GM12878 (cell line): ENCODE measurements around the gene KIAA1143. TPM values are rescaled to one million over a fixed set of nuclear protein-coding genes. Genes with fewer than 3 reads are reported as not detected.
A peak's percentile ranks its signal among the peaks of the same experiment; 100 is the strongest.

ENCODE experiments used
- ATAC-seq: fragments of 200-7000 bp; cut with Tn5 transposase; 3 replicates; pipeline ENCODE4 v1.9.1; 2020; ENCODE audit warnings: mild to moderate bottlenecking, moderate library complexity
- BruUV-seq: library from RNA; stranded (reverse); fragments of 400-500 nt; replicated peaks from 2 replicates; lab custom pipeline; 2021; lab: Mats Ljungman, UMichigan
- CTCF ChIA-PET: fragments of 300-600 bp; sonication (Branson Sonifier 250); formaldehyde crosslinking; extraction: SDS; loops from one replicate; lab custom pipeline; 2021; ENCODE audit warnings: inconsistent platforms; lab: Yijun Ruan, JAX
- POLR2A ChIA-PET: fragments of 350-600 bp; formaldehyde crosslinking; extraction: SDS; loops from one replicate; lab custom pipeline; 2021; ENCODE audit warnings: inconsistent platforms; lab: Charles Lee
- RAD21 ChIA-PET: fragments of 300-600 bp; sonication (Branson Sonifier 250); formaldehyde crosslinking; loops from one replicate; lab custom pipeline; 2023; ENCODE audit warnings: antibody characterized with exemption; ENCODE audit not compliant: unreplicated experiment; lab: Charles Lee
- SMC1A ChIA-PET: fragments of 300-600 bp; sonication (Branson Sonifier 250); formaldehyde crosslinking; loops from one replicate; lab custom pipeline; 2023; ENCODE audit not compliant: unreplicated experiment, uncharacterized antibody; lab: Charles Lee
- DNase-seq: peaks from one replicate; pipeline ENCODE4 v3.0.0-alpha.2; 2011; ENCODE audit warnings: low read depth, low spot score
- FAIRE-seq: peaks from 3 replicates; lab custom pipeline; 2011; peaks lifted over from hg19 to GRCh38; lab: Jason Lieb, UNC
- H2AFZ ChIP-seq: 2 replicates; pipeline ENCODE4 v1.6.0; 2011; ENCODE audit warnings: low read depth, low read length, control low read depth; ENCODE audit not compliant: control insufficient read depth
- H3K27ac ChIP-seq: 2 replicates; pipeline ENCODE4 v1.5.1; 2011; ENCODE audit warnings: control low read depth; ENCODE audit not compliant: control insufficient read depth, insufficient read depth
- H3K27me3 ChIP-seq, 2 experiments: replicated peaks in 1 of 2; 2 replicates each; pipeline versions ENCODE4 v1.6.0 to v1.6.1; 2011; ENCODE audit warnings: low read length in 1 of 2; ENCODE audit not compliant: control insufficient read depth in 2 of 2, insufficient read depth in 2 of 2
- H3K36me3 ChIP-seq, 2 experiments: 2 replicates each; pipeline ENCODE4 v1.5.1; 2011; ENCODE audit warnings: low read length in 1 of 2; ENCODE audit not compliant: control insufficient read depth in 2 of 2, insufficient read depth in 2 of 2
- H3K4me1 ChIP-seq: 2 replicates; pipeline ENCODE4 v1.6.1; 2011; ENCODE audit warnings: mild to moderate bottlenecking, low read length, moderate library complexity, mixed read lengths; ENCODE audit not compliant: control insufficient read depth, insufficient read depth
- H3K4me2 ChIP-seq: 2 replicates; pipeline ENCODE4 v1.6.0; 2011; ENCODE audit warnings: control low read depth; ENCODE audit not compliant: control insufficient read depth, insufficient read depth
- H3K4me3 ChIP-seq: fragments of 200-600 bp; sonication (generic); 2 replicates; pipeline ENCODE4 v1.5.1; 2016
- H3K79me2 ChIP-seq: 2 replicates; pipeline ENCODE4 v1.6.0; 2011; ENCODE audit warnings: low read length; ENCODE audit not compliant: control insufficient read depth, insufficient read depth
- H3K9ac ChIP-seq: 2 replicates; pipeline ENCODE4 v1.8.0; 2011; ENCODE audit warnings: low read length, control low read depth, mixed read lengths; ENCODE audit not compliant: control insufficient read depth, insufficient read depth
- H3K9me3 ChIP-seq: replicated peaks from 3 replicates; pipeline ENCODE4 v1.5.1; 2011; ENCODE audit warnings: mild to moderate bottlenecking, low read length; ENCODE audit not compliant: control insufficient read depth, insufficient read depth
- H4K20me1 ChIP-seq: 2 replicates; pipeline ENCODE4 v1.6.0; 2011; ENCODE audit not compliant: control insufficient read depth, insufficient read depth
- CHD1 ChIP-seq: IDR thresholded peaks from 2 replicates; pipeline ENCODE4 v1.6.1; 2012; ENCODE audit warnings: low read depth, low read length, improper control_type of control experiment
- CHD2 ChIP-seq: IDR thresholded peaks from 2 replicates; pipeline ENCODE4 v1.6.1; 2011; ENCODE audit warnings: low read depth, low read length, improper control_type of control experiment, borderline replicate concordance
- CTCF ChIP-seq, 3 experiments: IDR thresholded peaks in 2 of 3; conservative IDR thresholded peaks in 1 of 3; 2 replicates each; pipeline ENCODE4 v1.5.1; 2011; ENCODE audit warnings: low read depth in 3 of 3, low read length in 3 of 3, mild to moderate bottlenecking in 3 of 3, control low read depth in 2 of 3, moderate library complexity in 2 of 3, inconsistent platforms in 1 of 3, mixed read lengths in 1 of 3; ENCODE audit not compliant: control insufficient read depth in 2 of 3, insufficient read depth in 1 of 3; ENCODE audit errors: extremely low read depth in 1 of 3
- DPF2 ChIP-seq: fragments of 450-650 bp; IDR thresholded peaks from 2 replicates; pipeline ENCODE4 v1.6.1; 2017; ENCODE audit warnings: mild to moderate bottlenecking
- EED ChIP-seq: sonication (generic); IDR thresholded peaks from 2 replicates; pipeline ENCODE4 v1.6.1; 2016; ENCODE audit warnings: antibody characterized with exemption, low read depth
- GATAD2B ChIP-seq: fragments of 450-650 bp; conservative IDR thresholded peaks from 2 replicates; pipeline ENCODE4 v1.6.1; 2017; ENCODE audit warnings: low read depth, mild to moderate bottlenecking, moderate library complexity
- IKZF2 ChIP-seq, 2 experiments: fragments of 450-650 bp; IDR thresholded peaks; 2 replicates each; pipeline ENCODE4 v1.6.1; 2017; ENCODE audit warnings: mild to moderate bottlenecking in 2 of 2, moderate library complexity in 2 of 2
- MEF2A ChIP-seq: IDR thresholded peaks from 2 replicates; pipeline ENCODE4 v1.6.1; 2011; ENCODE audit warnings: low read depth, mild to moderate bottlenecking, low read length, moderate library complexity; ENCODE audit not compliant: insufficient read depth
- MYB ChIP-seq: fragments of 150-350 bp; IDR thresholded peaks from 2 replicates; pipeline ENCODE4 v1.6.1; 2014; ENCODE audit warnings: mild to moderate bottlenecking, low read depth, low read length, borderline replicate concordance
- NFYA ChIP-seq: IDR thresholded peaks from 2 replicates; pipeline ENCODE4 v1.6.1; 2011; ENCODE audit warnings: low read depth, mild to moderate bottlenecking, low read length, improper control_type of control experiment, borderline replicate concordance
- POLR2A ChIP-seq: IDR thresholded peaks from 2 replicates; pipeline ENCODE4 v1.6.1; 2011; ENCODE audit warnings: low read depth, mild to moderate bottlenecking, low read length
- SPI1 ChIP-seq: IDR thresholded peaks from 2 replicates; pipeline ENCODE4 v1.6.1; 2011; ENCODE audit warnings: low read depth, mild to moderate bottlenecking, low read length, moderate library complexity, borderline replicate concordance; ENCODE audit not compliant: insufficient read depth
- SREBF1 ChIP-seq: IDR thresholded peaks from 2 replicates; pipeline ENCODE4 v1.6.1; 2012; ENCODE audit warnings: mild to moderate bottlenecking, low read length
- SUPT20H ChIP-seq: IDR thresholded peaks from 2 replicates; pipeline ENCODE4 v1.6.1; 2011; ENCODE audit warnings: low read depth, mild to moderate bottlenecking, low read length, moderate library complexity, borderline replicate concordance; ENCODE audit not compliant: control insufficient read depth
- SUZ12 ChIP-seq: fragments of 200-600 bp; sonication (generic); IDR thresholded peaks from one replicate; pipeline ENCODE4 v1.6.1; 2018; ENCODE audit warnings: antibody characterized with exemption, mild to moderate bottlenecking; ENCODE audit not compliant: unreplicated experiment
- ZZZ3 ChIP-seq: IDR thresholded peaks from 2 replicates; pipeline ENCODE4 v1.6.1; 2011; ENCODE audit warnings: low read depth; ENCODE audit not compliant: control insufficient read depth, insufficient read length
- WGBS: methylation state at CpG from one replicate; pipeline ENCODE4 v1.1.6; 2016; ENCODE audit warnings: low lambda C conversion rate; ENCODE audit not compliant: insufficient replicate concordance, insufficient coverage; ENCODE audit errors: missing lambda C conversion rate; 5-methylcytosine and 5-hydroxymethylcytosine counted together
- in situ Hi-C: fragments of 300-500 bp; cut with MboI; formaldehyde crosslinking; loops from 9 replicates; pipeline ENCODE4 v1.14.3; 2018; ENCODE audit warnings: mixed read lengths
- intact Hi-C: fragments of 100-400 bp; cut with micrococcal nuclease; formaldehyde crosslinking; loops from one replicate; pipeline ENCODE4 v1.14.2; 2022; ENCODE audit not compliant: unreplicated experiment
- polyA plus RNA-seq, 11 experiments: library from polyadenylated mRNA; depleted of rRNA in 4 of 11; unstranded in 6 of 11; stranded (reverse) in 5 of 11; fragments of >200 nt; fragmentation: Nextera tagmentation in 4 of 11; fragmentation: Illumina TruSeq in 1 of 11; extraction: Ambion mirVana in 4 of 11; extraction: Trizol in 1 of 11; gene quantifications; 1 replicate in 1 of 11; 2 replicates in 10 of 11; pipeline versions ENCODE4 v1.2.1 to v1.2.3, GENCODE V29; 2011 to 2016; ENCODE audit warnings: inconsistent platforms in 2 of 11, missing spikeins in 2 of 11, low read depth in 1 of 11
- total RNA-seq, 4 experiments: library from RNA; depleted of rRNA in 3 of 4; stranded (reverse); fragments of >200 nt in 3 of 4; fragmentation: Illumina TruSeq in 1 of 4; extraction: Trizol in 1 of 4; gene quantifications; 2 replicates each; pipeline versions ENCODE4 v1.2.1 to v1.2.3, GENCODE V29; 2013 to 2021

Gene KIAA1143
- total and polyA plus RNA-seq, 10 of the 15 experiments (the other 5 are each of a cell fraction or from before 2014, with no cell fraction given): 11.4 to 37.6 (median 28.4) TPM

- TF ChIP-seq CHD1 (no peak), EED (no peak; the same call in 1 of the 2 replicates), IKZF2 (IDR thresholded peaks at IDR 0.05) (peak; percentile 15 to 46; a peak in 1 of 4 replicates), NFYA (no peak), SPI1 (no peak), MEF2A (0 out of 2 replicates have a peak, but pooled peaks have one; percentile 58), SUZ12 (no peak), SUPT20H (no peak), DPF2 (0 out of 2 replicates have a peak, but pooled peaks have one; percentile 50), CHD2 (peak; percentile 87), MYB (no peak), GATAD2B (peak; percentile 70; the same call in 1 of the 2 replicates), POLR2A (peak; percentile 95), ZZZ3 (no peak)
Observed at GRCh38 chr3:44761424-44762169, at the start of gene KIAA1143, which contains the start of gene KIF15 (continued).

- Histone ChIP-seq H3K4me2 (no peak overlapping the region), H3K4me1 (no peaks in the 10 kb centered on the region), H3K36me3 (peaks cover 2 to 4% of the 10 kb centered on the region in 2 experiments; a peak in 3 of 4 replicates)
- no TSS peak for BruUV-seq
- TF ChIP-seq CTCF (IDR thresholded peaks at IDR 0.05 in 2 of 3, conservative IDR thresholded peaks at IDR 0.05 in 1 of 3; ENCODE audit: control insufficient read depth in 2 of 3, extremely low read depth in 1 of 3, insufficient read depth in 1 of 3, low read depth in 3 of 3, low read length in 3 of 3): 0 out of 6 replicates have a peak, but pooled peaks of 1 of the 3 experiments have one; percentile 6
- no peak for TF ChIP-seq SREBF1
- TF ChIP-seq, all 136 proteins: peak for 1
- Histone ChIP-seq H3K27me3 (no peaks in the 10 kb centered on the region), H3K9me3 (no peaks in the 10 kb centered on the region), H3K4me3 (no peak overlapping the region), H2AFZ (no peak overlapping the region), H3K27ac (no peak overlapping the region), H3K79me2 (no peaks in the 10 kb centered on the region), H4K20me1 (no peaks in the 10 kb centered on the region), H3K9ac (no peak overlapping the region)
- DNase-seq: no peak
- no peak for ATAC-seq
- SMC1A ChIA-PET: interaction anchor here (1.7 kb wide), 1 partner anchor 9 kb away, joined by 7 read pairs; no protein-coding TSS in a partner anchor
- in situ Hi-C loops: no loop called here
- intact Hi-C loops: no loop called here
- CTCF ChIA-PET: interaction anchor here (1.2 kb wide), 1 partner anchor 26 kb away, joined by 3 read pairs; no protein-coding TSS in a partner anchor
- POLR2A ChIA-PET: no interaction called here
- RAD21 ChIA-PET: no interaction called here
- no peak for FAIRE-seq
- 100% methylated on average over 2 of the region's 2 CpGs for WGBS
Observed at GRCh38 chr3:44805960-44806359, 44.5 kb upstream of the KIAA1143 start.
